Measurements from ENCODE around the gene CA11.

The CA11 gene

DNA sequence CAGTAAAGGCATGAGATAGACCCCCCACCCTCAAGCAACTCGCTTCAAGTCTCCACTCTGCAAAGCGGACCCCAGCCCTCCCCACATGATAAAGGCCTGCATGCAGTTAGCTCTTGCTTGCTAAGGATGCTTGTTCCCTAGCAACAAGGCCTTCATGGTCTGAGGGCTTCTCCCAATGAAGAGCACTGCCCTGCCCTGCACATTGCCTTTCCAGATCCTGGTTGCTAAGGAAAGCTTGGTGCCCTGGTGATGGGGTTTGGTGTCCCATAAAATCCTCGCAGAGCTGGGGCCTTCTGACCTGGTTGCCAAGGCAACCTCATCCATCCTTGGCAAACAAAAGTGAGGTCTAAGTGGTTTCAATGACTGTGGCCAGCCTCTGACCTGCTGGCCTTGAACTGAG lies 14.8 kb downstream of the CA11 start:
- H3K4me3 ChIP-seq (ENCODE audit: low read length), result no peak overlapping the region
- TF ChIP-seq CTCF (conservative IDR thresholded peaks at IDR 0.05; ENCODE audit: low read depth, low read length), result no peak
- DNase-seq (ENCODE audit: low read depth), result no peak

- H3K4me3 ChIP-seq (ENCODE audit: low read length), result no peak overlapping the region
- DNase-seq (ENCODE audit: low read depth), result no peak
- TF ChIP-seq CTCF (conservative IDR thresholded peaks at IDR 0.05; ENCODE audit: low read depth, low read length), result no peak
These were observed 15.5 kb downstream of the CA11 start for GRCh38 chr19:48630296-48631063.

- DNase-seq (ENCODE audit: low read depth), result no peak
- no peak for TF ChIP-seq CTCF (conservative IDR thresholded peaks at IDR 0.05; ENCODE audit: low read depth, low read length)
- H3K4me3 ChIP-seq (ENCODE audit: low read length), result no peak overlapping the region
These were observed 16.2 kb downstream of the CA11 start for GRCh38 chr19:48629599-48630295.

GRCh38 chr19:48629297-48629598 lies 16.7 kb downstream of the CA11 start:
- TF ChIP-seq CTCF (conservative IDR thresholded peaks at IDR 0.05; ENCODE audit: low read depth, low read length), result no peak
- DNase-seq (ENCODE audit: low read depth), result no peak
- H3K4me3 ChIP-seq (ENCODE audit: low read length), result no peak overlapping the region

DNA sequence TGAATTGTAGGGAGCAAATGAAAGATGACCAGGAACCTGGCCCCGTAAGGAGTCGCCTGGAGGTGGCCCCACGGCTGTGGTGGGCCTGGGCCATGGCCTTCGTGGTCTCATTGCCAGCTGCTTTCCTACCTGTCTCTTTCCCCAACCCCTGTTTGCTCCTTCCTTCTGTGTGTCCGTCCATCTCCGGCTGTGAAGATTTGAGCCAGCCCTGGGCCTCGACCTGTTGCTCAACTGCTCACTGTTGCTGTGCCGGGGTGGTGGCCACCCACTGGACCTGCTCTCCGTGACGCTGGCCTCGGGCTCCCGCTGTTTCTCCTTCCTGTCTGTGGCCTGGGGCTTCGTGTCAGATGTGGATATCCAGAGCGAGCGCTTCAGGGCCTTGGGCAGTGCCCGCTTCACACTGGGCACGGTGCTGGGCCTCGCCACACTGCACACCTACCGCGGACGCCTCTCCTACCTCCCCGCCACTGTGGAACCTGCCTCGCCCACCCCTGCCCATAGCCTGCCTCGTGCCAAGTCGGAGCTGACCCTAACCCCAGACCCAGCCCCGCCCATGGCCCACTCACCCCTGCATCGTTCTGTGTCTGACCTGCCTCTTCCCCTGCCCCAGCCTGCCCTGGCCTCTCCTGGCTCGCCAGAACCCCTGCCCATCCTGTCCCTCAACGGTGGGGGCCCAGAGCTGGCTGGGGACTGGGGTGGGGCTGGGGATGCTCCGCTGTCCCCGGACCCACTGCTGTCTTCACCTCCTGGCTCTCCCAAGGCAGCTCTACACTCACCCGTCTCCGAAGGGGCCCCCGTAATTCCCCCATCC lies 17.3 kb downstream of the CA11 start:
- H3K4me3 ChIP-seq (ENCODE audit: low read length), result no peak overlapping the region
- no peak for DNase-seq (ENCODE audit: low read depth)
- no peak for TF ChIP-seq CTCF (conservative IDR thresholded peaks at IDR 0.05; ENCODE audit: low read depth, low read length)

DNA sequence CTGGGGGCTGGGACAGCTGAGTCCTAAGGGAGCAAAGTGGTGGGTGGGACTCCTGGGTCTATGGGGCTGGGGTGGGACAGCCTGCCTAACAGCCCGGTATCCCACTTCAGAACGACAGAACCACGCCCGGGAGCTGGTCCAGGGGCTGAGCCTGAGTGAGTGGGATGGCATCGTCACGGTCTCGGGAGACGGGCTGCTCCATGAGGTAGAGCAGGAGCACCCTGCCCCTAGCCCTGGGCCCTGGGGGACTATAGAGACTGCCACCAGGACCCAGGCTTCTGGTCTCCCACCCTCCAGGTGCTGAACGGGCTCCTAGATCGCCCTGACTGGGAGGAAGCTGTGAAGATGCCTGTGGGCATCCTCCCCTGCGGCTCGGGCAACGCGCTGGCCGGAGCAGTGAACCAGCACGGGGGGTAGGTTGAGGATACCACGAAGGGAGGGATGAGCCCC lies 18.1 kb downstream of the CA11 start:
- no peak for TF ChIP-seq CTCF (conservative IDR thresholded peaks at IDR 0.05; ENCODE audit: low read depth, low read length)
- DNase-seq (ENCODE audit: low read depth), result no peak
- no peak overlapping the region for H3K4me3 ChIP-seq (ENCODE audit: low read length)
